HG02884 (cell line): ENCODE measurements around the gene FBL.
A peak's percentile ranks its signal among the peaks of the same experiment; 100 is the strongest.

Experiments used
- ATAC-seq: cut with Tn5 transposase; IDR thresholded peaks from one replicate; pipeline ENCODE4 v1.9.1; 2021; ENCODE audit warnings: mild to moderate bottlenecking, moderate library complexity; ENCODE audit not compliant: unreplicated experiment

Gene FBL

DNA sequence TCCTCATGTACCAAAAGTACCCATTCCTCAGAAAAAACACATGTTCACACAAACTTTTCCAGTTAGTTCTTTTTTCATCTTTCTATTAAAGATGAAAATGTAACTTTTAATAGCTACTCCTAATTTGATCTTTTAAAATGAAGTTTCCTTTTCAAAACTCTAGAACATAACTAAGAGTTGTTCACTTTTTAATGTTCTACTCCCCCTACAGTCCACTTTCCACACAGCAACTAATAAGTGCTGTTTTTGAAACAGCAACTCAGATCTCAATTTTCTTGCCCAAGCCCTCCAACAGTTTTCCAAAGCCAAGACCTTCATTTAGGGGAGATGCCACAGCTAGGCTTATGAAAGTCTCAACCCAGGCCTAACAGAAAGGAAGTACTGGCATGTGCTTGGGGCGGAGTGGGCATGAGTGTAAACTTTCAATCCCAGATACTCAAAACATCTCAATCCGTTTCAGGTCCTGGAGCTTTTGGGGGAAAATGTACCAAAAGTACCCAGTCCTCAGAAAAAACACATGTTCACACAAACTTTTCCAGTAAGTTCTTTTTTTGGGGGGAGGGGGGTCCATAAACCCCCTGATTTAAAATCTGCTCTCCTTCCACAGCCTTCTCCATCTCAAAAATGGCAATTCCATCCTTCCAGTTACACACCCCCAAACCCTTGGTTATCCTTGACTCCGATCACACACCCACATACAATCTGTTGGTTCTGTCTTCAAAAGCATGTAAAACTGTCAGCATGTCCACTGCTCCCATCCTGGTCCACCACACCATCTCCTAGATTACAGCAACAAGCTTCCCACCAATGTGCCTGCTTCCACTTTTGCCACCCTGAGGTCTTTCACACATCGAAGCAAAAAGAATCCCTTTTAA, 2.0 kb downstream of the FBL start:
- ATAC-seq: no peak

DNA sequence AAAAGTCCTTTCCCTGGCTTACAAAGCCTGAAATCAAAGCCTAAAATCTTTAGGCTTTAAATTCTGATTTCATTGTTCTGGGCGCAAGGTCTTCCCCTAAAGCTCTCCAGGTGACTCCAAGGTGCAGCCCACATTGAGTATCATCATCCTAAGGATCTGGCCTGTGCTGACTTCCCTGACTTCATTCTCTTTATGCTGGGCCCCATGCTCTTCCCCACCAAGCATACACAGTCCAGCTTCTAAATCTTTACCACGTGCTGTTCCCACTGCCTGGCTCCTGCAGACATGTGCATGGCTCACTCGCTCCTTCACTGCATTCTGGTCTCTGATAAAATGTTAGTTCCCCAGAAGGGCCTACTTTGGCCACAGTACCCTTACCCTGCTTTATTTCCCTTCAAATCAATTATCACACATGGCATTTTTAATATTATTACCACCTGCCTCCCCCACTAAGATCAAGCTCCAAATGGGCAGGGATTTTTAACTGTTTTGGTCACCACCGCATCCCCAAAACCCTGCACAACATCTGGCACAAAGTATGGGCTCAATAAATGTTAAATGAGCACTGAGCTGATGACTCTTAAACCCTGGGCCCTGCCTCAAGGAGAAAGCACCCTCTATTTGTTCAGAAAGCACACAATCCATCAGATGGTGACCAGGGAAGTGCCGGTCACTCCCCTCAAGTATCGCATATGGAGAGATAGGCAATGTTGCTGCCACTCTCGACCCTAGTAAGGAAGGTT, 3.3 kb downstream of the FBL start:
- no peak for ATAC-seq

DNA sequence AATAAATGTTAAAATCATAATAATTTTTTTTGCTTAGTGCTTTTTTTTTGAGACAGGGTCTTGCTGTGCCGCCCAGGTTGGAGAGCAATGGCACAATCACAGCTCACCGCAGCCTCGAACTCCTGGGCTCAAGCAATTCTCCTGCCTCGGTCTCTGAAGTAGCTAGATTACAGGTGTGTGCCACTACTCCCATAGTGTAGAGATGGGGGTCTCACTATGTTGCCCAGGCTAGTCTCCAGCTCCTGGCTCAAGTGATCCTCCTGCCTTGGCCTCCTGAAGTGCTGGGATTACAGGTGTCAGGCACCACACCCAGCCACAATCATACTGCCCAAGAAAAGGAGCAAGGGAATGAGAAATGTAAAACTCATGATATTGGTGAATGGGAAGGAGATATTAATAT, 5.1 kb downstream of the FBL start:
- no peak for ATAC-seq

DNA sequence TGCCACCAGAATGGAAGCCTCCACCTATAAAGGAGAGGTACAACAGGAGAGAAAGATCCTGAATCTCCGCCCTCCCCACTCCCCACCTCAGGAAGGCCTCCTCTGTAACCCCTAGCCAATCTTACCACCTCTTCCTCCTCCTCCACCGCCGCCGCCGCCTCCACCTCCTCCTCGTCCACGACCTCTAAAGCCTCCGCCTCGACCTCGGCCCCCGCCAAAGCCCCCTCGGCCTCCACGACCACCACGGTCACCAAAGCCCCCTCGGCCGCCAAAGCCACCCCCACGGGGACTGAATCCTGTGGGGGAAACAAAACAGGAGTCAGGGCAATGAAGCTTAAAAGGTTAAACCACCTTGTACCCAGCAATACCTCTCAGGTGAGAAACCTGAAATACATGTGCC, 5.7 kb downstream of the FBL start:
- ATAC-seq: no peak

DNA sequence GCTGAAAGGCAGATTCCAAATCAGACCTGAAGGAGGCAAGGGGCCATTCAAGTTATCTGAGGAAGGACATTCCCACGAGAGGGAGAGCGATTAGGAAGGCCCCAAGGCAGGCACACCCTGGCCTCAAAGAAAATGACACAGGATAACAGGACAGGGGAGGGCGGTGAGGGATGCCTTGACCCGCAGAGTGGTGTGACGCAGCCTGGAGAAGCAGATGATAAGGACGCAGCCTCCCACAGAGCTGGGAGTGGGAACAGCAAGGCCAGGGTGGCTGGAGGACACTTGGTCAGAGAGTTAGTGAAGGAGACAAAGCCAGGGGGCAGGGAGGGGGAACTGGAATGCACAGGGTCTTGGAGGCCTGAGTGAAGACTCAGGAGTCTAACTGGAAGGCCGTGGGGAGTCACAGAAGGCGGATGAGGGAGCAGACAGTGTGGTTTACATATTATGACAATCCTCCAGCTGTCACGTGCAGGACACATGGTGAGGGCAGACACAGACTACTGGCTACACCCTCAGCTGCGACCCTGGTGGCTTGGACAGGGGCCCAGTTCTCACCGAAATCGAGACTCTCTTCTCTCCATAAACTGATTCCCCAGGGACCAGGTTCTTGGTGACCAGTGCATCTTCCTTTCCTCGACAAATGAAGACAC, 6.4 kb downstream of the FBL start:
- no peak for ATAC-seq

DNA sequence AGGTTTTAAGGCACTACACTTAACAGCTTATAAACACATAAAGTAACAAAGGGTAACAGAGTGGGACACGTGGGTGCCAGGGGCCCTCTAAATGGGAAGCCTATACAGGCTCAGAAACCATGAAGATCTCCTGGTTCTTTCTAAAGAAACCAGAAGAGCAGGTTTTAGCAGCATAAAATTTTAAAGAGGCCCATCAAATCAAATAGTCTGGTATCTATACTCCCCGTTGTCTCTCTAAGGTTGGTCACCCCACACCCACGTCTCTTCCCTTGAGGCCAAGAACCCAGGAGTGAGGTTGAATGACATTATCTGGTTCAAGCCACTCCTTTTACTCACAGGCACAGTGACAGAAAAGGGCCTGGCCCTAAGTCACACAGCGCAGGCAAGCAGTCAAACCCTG, 7.6 kb downstream of the FBL start:
- ATAC-seq: no peak

DNA sequence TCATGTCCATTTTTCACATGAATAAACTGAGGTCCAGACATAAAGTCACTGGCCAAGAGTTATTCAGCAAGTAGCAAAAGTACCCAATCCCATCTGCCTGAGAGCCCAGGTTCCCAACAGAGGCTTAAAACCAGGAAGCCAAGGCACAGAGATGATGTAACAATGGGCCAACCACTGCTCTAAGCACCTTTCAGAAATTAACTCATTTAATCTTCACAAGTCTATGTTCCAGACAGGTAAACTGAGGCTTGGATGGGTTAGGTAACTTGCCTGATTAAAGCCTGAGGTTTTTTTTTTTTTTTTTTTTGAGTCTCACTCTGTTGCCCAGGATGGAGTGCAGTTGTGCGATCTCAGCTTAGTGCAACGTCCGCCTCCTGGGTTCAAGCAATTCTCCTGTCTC, 8.2 kb downstream of the FBL start:
- no peak for ATAC-seq

DNA sequence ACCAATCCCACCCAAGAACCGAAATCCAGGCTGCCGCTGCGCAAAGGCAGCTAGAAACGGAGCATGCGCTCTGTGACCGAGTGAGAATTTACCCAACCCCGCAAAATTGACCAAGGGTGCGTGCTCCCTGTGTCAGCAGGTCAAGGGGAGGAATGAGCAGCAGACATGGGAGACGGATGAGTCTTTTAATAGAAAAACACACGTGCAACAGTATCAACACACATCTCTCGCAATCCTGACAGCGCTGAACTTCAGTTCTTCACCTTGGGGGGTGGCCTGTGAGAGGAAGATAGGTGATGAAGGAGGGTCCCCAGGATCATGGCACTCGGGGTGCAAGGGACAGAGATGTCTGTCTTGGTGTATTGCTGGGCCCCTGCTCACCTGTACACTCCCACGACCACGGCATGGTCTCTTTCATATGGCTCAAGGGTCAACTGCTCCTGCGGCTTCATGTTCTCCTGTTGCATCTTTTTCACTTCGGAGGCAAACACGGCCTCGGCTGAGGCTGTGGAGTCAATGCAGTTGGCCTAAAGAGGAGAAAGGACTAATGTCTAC, 11.8 kb downstream of the FBL start:
- ATAC-seq: peak; percentile 37

DNA sequence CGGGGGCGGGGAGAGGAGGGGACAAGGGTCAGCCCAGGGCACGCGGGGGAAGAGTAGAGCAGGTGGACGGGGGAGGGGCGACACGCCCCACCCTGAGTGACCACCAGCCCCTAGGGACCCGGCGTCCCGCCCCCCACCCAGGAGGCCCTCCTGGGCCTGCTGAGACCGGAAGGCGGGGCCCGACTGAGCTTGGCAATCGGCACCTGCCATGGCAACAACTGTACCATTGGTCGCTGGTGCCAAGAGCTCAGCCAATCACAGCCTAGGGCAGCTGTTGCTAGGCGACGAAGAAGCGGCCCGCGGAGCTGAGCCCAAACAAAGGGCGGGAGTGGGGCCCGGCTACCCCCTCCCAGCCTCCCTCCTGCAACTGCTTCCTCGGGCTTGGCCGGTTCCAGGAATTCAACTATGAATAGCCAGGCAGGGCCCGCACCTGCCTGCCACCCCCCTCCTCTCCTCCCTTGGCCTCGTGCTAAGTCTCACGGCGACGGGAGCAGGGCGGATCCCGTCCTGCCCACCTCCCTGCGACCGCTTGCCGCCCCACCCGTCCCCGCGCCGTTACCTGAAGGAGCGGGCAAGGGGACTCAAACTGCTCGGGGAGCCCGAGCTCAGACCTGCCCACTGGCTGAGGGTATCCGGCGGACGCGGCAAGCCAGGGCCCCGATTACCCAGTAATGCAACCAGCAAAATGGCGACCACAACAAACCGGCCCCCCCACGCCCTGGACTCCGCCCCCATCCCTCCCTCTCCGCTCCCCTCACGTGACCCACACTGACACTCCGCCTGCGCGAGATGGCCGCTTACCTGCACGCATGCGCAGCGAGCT, 12.5 kb downstream of the FBL start, which contains the start of gene DYRK1B:
Gene DYRK1B, minus strand, starts transcription at position 699 of the 823 bp plus-strand sequence. CDS start 2,295 bp downstream, outside the sequence.
- peak; percentile 86 for ATAC-seq

DNA sequence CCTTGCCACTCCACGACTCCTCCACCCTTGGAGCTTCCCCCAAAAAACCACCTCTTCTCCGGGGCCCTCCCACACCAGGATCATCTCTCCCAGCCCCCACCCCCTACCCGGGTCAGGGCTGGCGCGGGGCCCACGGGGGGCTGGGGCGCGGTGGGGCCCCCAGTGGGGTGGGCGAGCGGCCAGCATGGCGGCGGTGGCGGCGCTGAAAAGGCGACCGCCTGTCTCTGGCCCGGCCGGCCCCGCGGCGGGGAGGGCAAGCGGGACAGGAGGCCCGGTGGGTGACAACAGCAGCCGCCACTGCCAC, 13.1 kb downstream of the FBL start:
- no peak for ATAC-seq

DNA sequence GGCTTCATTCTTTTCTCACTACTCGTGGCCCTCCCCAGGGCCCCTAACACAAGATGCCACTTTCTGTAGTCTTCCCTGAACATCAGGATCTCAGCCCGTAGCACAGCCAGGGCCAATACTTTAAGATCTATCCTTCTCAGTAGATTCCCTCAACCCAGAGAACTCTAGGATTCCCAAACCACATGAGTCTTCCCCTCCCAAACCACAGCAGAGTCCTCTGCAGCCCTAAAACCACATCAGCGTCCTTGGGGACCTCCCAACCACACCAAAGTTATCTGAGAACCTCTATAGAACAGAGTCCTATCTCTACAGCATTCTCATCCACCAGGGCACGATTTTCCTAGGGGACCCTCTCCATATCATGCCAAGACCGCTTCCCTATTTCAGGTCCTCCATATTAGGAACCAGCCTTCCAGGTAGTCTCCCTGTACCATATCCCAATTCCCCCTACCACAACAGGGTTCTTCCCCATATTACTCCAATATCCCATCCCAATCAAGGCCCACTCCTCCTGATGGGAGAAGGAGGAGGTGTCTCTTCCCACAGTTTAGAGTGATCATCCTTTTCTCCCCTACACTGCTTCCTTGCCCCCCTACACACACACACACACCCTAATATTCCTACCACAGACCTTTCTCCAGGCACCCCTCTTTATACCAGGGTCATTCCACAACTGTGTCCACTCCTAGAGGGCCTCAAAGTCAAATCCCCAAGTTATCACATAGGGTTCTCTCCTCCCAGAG, 13.7 kb downstream of the FBL start:
- no peak for ATAC-seq

DNA sequence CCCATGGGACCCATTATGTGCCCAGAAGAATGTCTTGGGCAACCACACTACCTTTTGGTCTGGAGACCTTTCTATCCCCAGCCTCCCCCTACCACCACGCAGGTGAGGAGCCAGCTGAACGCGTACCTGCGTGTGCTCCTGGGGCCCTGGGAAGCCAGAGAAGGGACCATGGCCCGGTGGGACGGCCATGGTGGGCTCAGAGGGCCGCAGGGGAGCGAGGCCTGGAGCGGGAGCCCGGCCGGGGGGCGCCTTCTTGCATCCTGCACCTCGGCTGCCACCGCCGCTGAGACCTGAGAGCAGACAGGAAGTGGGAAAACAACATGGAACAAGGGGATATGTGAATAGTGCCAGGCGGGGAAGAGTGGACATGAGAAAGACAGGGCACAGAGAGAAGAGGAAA, 14.5 kb downstream of the FBL start:
- no peak for ATAC-seq

DNA sequence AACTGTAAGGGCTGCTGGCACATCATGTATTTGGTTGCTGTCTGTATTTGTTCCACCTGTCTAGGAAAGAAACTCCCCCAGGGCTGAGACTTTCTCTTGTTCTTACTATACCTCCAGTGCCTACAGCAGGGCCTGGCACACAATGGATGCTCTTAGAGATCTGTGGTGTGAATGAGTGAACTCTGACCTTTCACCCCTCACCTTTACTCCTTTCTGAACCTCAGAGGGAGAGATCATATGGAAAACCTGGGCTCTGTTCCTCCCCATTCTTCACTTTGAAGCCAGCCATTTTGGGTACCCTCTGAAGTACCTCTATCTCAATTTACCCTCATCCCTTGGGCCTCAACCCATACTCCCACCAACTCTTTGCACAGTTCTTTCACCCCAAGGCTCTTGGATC, 15.3 kb downstream of the FBL start:
- no peak for ATAC-seq

DNA sequence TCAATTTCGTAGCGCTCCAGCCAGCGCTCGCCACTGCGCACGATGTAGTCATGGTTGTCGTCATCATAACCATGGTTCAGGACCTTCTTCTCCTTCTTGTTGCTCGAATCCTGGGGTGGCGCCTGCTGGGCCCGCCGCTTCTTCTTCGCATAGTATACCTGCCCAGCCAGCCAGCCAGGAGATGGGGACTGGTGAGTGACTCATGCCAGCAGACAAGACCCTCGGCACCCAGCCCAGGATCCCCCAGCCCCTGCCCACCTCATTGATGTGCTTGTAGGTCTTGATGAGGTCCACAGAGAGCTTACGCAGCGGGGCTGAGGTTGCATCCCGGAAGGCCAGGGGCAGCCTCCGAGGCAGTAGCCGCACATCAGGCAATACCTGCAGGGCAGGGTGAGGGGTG, 15.8 kb downstream of the FBL start:
- no peak for ATAC-seq

DNA sequence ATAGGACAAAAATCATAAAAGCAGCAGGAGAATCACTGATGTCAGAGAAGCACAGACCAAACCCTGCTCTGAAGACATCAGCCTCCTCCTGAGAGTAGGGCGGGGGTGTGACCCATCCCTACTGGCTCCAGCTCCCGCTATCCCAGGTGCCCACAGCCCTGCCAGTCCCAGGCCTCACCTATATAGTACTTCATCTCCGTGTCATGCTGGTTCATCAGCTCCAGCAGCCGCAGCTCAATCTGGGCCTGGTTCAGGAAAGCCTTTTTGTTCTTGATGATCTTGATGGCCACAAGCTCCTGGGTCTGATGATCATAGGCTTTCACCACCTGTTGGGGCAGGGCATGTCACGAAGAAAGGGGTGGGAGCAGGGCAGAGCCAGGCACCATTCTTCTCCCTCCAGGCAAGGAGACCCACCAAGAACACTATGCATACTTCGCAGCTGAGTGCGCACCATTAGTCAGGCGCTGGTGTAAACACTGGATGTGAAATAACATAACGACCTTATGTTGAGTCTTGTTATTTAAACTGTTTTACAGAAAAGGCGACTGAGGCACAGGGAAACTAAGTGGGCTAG, 16.4 kb downstream of the FBL start:
- no peak for ATAC-seq

DNA sequence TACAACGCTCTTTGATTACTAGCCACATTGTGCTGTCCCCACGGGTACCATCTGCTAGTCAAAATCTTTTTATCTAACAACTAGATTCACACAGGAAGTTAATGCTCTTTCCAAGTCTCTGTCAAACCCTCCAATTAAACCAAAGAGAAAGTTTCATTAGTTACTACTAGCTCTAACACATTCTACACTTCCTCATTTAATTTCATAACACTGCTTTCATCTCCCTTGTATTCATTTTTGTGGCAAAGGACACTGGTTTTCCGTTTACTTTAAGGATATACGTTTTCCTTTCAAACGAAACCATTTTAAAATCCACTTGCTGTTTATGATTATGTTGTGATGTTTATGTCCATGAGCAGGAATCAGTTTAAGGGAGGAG, 17.5 kb downstream of the FBL start:
- ATAC-seq: no peak

DNA sequence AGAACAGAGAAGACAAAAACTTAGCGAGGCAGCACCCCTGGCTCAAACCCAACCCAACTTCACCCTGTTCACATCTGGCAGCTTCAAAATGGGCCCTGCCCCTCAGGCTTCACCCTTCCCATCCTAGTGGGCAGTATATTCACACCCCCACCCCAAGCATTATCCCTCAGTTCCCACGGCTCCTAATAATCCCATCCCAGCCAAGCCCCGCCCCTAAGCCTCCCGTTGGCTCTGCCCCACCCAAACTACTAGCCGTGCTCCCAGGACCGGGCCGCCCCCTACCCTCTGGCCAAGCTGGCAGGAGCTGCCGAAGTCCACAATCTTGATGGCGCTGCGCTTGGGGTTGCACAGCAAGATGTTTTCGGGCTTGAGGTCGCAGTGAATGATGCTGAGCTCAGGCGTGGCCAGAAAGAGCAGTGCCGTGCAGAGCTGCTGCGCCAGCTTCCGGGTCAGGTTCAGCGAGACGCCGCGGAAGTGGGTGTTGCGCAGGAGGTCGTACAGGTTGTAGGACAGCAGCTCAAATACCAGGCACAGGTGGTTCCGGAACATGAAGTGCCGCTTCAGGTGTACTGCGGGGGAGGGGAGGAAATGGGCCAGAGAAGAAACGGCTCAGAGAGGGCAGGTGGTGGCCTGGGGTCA, 18.0 kb downstream of the FBL start:
- no peak for ATAC-seq

DNA sequence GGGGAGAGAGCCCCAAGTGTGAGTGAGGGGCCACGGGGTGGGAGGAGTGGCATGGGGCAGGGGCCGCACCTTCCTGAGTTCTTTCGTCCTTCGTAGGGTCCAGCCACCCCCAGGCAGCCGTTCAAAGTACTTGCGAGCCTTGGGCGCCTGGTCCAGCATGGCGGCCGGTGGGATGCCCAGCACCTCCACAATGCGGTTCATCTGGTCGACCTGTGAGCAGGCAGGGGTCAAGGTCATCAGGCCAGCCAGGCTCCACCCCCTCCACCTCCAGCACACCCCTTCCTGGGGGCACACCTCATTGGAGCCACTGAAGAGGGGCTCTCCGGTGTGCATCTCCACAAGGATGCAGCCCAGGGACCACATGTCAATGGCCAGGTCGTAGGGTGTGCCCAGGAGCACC, 19.0 kb downstream of the FBL start:
- no peak for ATAC-seq

DNA sequence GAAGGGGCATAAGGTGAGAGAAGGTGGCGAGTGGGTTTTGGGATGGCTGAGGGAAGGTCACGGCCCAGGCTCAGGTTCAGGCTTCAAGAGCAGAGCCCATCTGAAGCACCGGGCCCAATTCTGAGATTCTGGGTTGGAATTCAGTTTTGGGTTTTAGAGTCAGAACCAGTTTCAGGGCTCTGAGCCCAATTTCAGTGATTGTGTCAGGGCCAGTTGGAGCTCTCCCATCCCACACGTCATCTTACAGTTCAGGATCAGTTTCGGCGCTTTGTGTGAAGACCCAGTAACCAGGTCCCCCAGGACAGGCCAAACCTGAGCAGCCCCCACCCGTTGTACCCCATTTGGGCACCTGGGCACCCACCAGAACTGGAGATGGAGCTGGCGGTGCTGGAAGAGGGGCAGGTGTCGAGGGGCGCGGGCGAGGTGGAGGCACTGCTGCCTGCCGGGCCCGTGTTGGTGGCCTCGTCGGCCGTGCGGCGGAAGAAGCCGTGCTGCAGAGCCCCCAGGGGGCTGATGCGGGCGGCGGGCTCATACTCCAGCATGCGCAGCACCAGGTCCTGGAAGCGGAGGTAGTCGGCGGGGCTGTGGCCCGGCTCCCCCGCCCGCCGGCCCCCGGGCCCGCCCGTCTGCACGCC, 19.8 kb downstream of the FBL start:
- ATAC-seq: no peak
